HEK293 (cell line): Measurements from ENCODE around the gene JPH2.

Experiments
- CTCF ChIA-PET: fragments of 350-600 bp; formaldehyde crosslinking; extraction: SDS; loops from one replicate; lab custom pipeline; 2021; ENCODE audit warnings: antibody characterized with exemption; lab: Yijun Ruan, JAX
- POLR2A ChIA-PET: fragments of 300-600 bp; formaldehyde crosslinking; extraction: SDS; loops from one replicate; lab custom pipeline; 2020; ENCODE audit warnings: antibody characterized with exemption, inconsistent platforms; lab: Yijun Ruan, JAX
- H3K27ac ChIP-seq: fragments of 200-500 bp; sonication (Bioruptor generic); 2 replicates; pipeline ENCODE4 v1.5.1; 2014; ENCODE audit warnings: low read depth, low read length, control low read depth, inconsistent platforms; ENCODE audit errors: extremely low read depth
- H3K36me3 ChIP-seq, 2 experiments: fragments of 200-500 bp in 1 of 2; sonication (Bioruptor generic) in 1 of 2; 1 replicate in 1 of 2; 2 replicates in 1 of 2; pipeline ENCODE4 v1.5.1; 2014 to 2017; ENCODE audit warnings: inconsistent platforms in 2 of 2, low read length in 2 of 2; ENCODE audit not compliant: control insufficient read depth in 2 of 2, insufficient read depth in 1 of 2
- H3K4me1 ChIP-seq: fragments of 200-500 bp; sonication (Bioruptor generic); 2 replicates; pipeline ENCODE4 v1.5.1; 2014; ENCODE audit warnings: mild to moderate bottlenecking, low read length, inconsistent platforms; ENCODE audit not compliant: control insufficient read depth, insufficient read depth
- H3K4me3 ChIP-seq: 2 replicates; pipeline ENCODE4 v1.5.1; 2011; ENCODE audit warnings: low read depth, mild to moderate bottlenecking, control low read depth, low read length, moderate library complexity
- H3K9me3 ChIP-seq: fragments of 200-500 bp; sonication (Bioruptor generic); 2 replicates; pipeline ENCODE4 v1.5.1; 2014; ENCODE audit warnings: low read depth, low read length, inconsistent platforms; ENCODE audit not compliant: control insufficient read depth, insufficient read depth
- ELK4 ChIP-seq: IDR thresholded peaks from 2 replicates; pipeline ENCODE4 v1.6.1; 2011; ENCODE audit warnings: mild to moderate bottlenecking, low read depth, low read length, borderline replicate concordance
- PRDM2 ChIP-seq: fragments of 450-650 bp; formaldehyde crosslinking; IDR thresholded peaks from 2 replicates; pipeline ENCODE4 v1.5.1; 2016; ENCODE audit warnings: missing biosample characterization, missing genetic modification characterization, borderline replicate concordance
- WT1 ChIP-seq: fragments of 450-650 bp; formaldehyde crosslinking; IDR thresholded peaks from 2 replicates; pipeline ENCODE4 v1.5.1; 2016; ENCODE audit warnings: missing biosample characterization, missing genetic modification characterization
- YY2 ChIP-seq: fragments of 450-650 bp; formaldehyde crosslinking; IDR thresholded peaks from 2 replicates; pipeline ENCODE4 v1.5.1; 2016; ENCODE audit warnings: missing biosample characterization, missing genetic modification characterization
- ZBTB17 ChIP-seq: fragments of 450-650 bp; formaldehyde crosslinking; IDR thresholded peaks from 2 replicates; pipeline ENCODE4 v1.5.1; 2016; ENCODE audit warnings: missing biosample characterization, missing genetic modification characterization
- ZNF248 ChIP-seq: fragments of 450-650 bp; formaldehyde crosslinking; IDR thresholded peaks from 2 replicates; pipeline ENCODE4 v1.5.1; 2017; ENCODE audit warnings: missing biosample characterization, missing genetic modification characterization
- ZNF37A ChIP-seq: fragments of 450-650 bp; IDR thresholded peaks from 2 replicates; pipeline ENCODE4 v1.5.1; 2018; ENCODE audit warnings: missing biosample characterization, missing genetic modification characterization
- ZNF398 ChIP-seq: fragments of 450-650 bp; formaldehyde crosslinking; IDR thresholded peaks from 2 replicates; pipeline ENCODE4 v1.5.1; 2017; ENCODE audit warnings: missing biosample characterization, missing genetic modification characterization
- ZNF488 ChIP-seq: fragments of 450-650 bp; formaldehyde crosslinking; IDR thresholded peaks from 2 replicates; pipeline ENCODE4 v1.5.1; 2016; ENCODE audit warnings: missing biosample characterization, missing genetic modification characterization
- ZNF549 ChIP-seq: fragments of 450-650 bp; IDR thresholded peaks from 2 replicates; pipeline ENCODE4 v1.5.1; 2018; ENCODE audit warnings: missing biosample characterization, missing genetic modification characterization, mild to moderate bottlenecking, inconsistent platforms, moderate library complexity

The JPH2 gene

GRCh38 chr20:44120676-44121425, 66.1 kb downstream of the JPH2 start (continued):
- TF ChIP-seq ZNF488 (tag by site-specific recombination) (no peak), ZNF37A (tag by site-specific recombination) (no peak), YY2 (tag by site-specific recombination) (no peak), ZNF248 (tag by site-specific recombination) (no peak), PRDM2 (tag by site-specific recombination) (no peak)

- no peaks in the 10 kb centered on the region for H3K9me3 ChIP-seq
- TF ChIP-seq ZBTB17 (peak; percentile 26; the same call in 1 of the 2 replicates), WT1 (no peak)
- no peaks in the 10 kb centered on the region for H3K36me3 ChIP-seq
- POLR2A ChIA-PET = interaction anchor here (0.5 to 3.4 kb wide), 2 partner anchors 71 to 1721 kb away, joined by 3 to 21 read pairs; no protein-coding TSS in a partner anchor
- H3K4me1 ChIP-seq = no peaks in the 10 kb centered on the region
- H3K4me3 ChIP-seq = no peak overlapping the region
- CTCF ChIA-PET = interaction anchor here (0.6 to 10.5 kb wide), 14 partner anchors 8 to 351 kb away, joined by 3 to 316 read pairs (median 8); partner anchors contain the start of gene JPH2
- no peak overlapping the region for H3K27ac ChIP-seq
Observed at GRCh38 chr20:44118185-44119033, 68.6 kb downstream of the JPH2 start.

GRCh38 chr20:44117296-44118184, 69.4 kb downstream of the JPH2 start:
- no peaks in the 10 kb centered on the region for H3K36me3 ChIP-seq
- H3K27ac ChIP-seq = no peak overlapping the region
- POLR2A ChIA-PET = interaction anchor here (0.5 to 3.4 kb wide), 2 partner anchors 72 to 1721 kb away, joined by 3 to 21 read pairs; no protein-coding TSS in a partner anchor
- no peak for TF ChIP-seq ELK4
- TF ChIP-seq ZNF398 = no peak
- TF ChIP-seq ZNF549 (tag by site-specific recombination) = no peak
- no peaks in the 10 kb centered on the region for H3K9me3 ChIP-seq
- H3K4me3 ChIP-seq = no peak overlapping the region
- CTCF ChIA-PET = interaction anchor here (0.6 to 10.5 kb wide), 32 partner anchors 7 to 566 kb away, joined by 3 to 316 read pairs (median 4); partner anchors contain the start of genes FITM2 and JPH2
- no peaks in the 10 kb centered on the region for H3K4me1 ChIP-seq
